ENCODE results near the gene DNAI4.

GRCh38 chr1:66957938-66958337, 33.3 kb upstream of the DNAI4 start:
- TF ChIP-seq REST (IDR thresholded peaks at IDR 0.05; ENCODE audit: insufficient replicate concordance, low read depth) (no peak), CTCF (IDR thresholded peaks at IDR 0.05; ENCODE audit: insufficient read depth, low read length) (no peak), GABPA (IDR thresholded peaks at IDR 0.05; ENCODE audit: low read depth) (no peak), POLR2AphosphoS5 (IDR thresholded peaks at IDR 0.05; ENCODE audit: low read depth) (no peak)
